ENCODE measurements around the gene FILIP1L.

GRCh38 chr3:99921986-99922385 lies 192.3 kb downstream of the FILIP1L start:
- TF ChIP-seq EGR1 (IDR thresholded peaks at IDR 0.05) (no peak), YY1 (IDR thresholded peaks at IDR 0.05; ENCODE audit: low read depth) (no peak), USF1 (IDR thresholded peaks at IDR 0.05) (no peak), EP300 (IDR thresholded peaks at IDR 0.05; ENCODE audit: borderline replicate concordance) (no peak), NFIC (IDR thresholded peaks at IDR 0.05) (no peak), CREB1 (IDR thresholded peaks at IDR 0.05; ENCODE audit: low read depth) (no peak), MAX (IDR thresholded peaks at IDR 0.05) (no peak), REST (IDR thresholded peaks at IDR 0.05; ENCODE audit: low read depth) (no peak), TAF1 (IDR thresholded peaks at IDR 0.05; ENCODE audit: low read depth) (no peak), RAD21 (IDR thresholded peaks at IDR 0.05; ENCODE audit: low read depth) (no peak), FOXM1 (IDR thresholded peaks at IDR 0.05; ENCODE audit: borderline replicate concordance, low read depth) (no peak)
